HG03575 (cell line): ENCODE measurements around the gene VAT1L.

Experiments used
- ATAC-seq: cut with Tn5 transposase; IDR thresholded peaks from one replicate; pipeline ENCODE4 v1.9.1; 2021; ENCODE audit not compliant: unreplicated experiment, insufficient number of reproducible peaks, low FRiP score; ENCODE audit errors: extremely low read depth

VAT1L gene, protein sequence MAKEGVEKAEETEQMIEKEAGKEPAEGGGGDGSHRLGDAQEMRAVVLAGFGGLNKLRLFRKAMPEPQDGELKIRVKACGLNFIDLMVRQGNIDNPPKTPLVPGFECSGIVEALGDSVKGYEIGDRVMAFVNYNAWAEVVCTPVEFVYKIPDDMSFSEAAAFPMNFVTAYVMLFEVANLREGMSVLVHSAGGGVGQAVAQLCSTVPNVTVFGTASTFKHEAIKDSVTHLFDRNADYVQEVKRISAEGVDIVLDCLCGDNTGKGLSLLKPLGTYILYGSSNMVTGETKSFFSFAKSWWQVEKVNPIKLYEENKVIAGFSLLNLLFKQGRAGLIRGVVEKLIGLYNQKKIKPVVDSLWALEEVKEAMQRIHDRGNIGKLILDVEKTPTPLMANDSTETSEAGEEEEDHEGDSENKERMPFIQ

DNA sequence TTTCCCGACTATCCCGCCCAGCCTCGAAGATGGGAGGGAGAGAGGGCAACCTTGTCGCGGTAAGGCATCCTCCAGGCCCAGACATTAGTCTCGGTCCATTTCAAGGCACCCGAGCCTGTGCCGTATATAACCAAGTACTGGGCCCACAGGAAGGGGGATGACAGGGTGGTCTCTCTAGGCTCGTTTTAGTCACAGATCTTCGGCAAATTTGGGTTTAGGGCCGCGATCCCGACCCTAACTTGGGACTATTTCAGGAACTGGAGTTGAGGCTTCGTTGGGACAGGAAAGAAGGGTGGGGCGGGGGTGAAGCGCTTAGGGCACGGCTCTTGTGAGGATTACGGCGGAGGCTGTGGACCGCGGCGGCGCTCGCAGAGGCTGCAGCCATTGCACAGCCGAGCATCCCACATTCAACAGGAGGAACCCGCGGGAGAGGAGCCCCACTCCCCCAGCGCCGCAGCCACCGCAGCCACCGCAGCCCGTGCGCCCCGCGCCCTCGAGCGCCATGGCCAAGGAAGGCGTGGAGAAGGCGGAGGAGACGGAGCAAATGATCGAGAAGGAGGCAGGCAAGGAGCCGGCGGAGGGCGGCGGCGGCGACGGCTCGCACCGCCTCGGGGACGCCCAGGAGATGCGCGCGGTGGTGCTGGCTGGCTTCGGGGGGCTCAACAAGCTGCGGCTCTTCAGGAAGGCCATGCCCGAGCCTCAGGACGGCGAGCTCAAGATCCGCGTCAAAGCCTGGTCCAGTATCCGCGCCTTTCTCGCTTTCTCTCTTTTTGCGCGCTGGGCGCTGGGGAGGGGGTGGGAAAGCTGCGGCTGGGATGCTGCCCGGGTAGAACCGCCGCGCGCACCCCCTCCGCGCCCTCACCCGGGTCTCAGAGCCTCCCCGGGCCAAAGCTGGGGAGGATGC, at the start of gene VAT1L:
TSS of gene VAT1L (plus strand) at position 384 of the 904 bp plus-strand sequence. CDS start at position 503, 119 bp downstream.
- ATAC-seq, result no peak

DNA sequence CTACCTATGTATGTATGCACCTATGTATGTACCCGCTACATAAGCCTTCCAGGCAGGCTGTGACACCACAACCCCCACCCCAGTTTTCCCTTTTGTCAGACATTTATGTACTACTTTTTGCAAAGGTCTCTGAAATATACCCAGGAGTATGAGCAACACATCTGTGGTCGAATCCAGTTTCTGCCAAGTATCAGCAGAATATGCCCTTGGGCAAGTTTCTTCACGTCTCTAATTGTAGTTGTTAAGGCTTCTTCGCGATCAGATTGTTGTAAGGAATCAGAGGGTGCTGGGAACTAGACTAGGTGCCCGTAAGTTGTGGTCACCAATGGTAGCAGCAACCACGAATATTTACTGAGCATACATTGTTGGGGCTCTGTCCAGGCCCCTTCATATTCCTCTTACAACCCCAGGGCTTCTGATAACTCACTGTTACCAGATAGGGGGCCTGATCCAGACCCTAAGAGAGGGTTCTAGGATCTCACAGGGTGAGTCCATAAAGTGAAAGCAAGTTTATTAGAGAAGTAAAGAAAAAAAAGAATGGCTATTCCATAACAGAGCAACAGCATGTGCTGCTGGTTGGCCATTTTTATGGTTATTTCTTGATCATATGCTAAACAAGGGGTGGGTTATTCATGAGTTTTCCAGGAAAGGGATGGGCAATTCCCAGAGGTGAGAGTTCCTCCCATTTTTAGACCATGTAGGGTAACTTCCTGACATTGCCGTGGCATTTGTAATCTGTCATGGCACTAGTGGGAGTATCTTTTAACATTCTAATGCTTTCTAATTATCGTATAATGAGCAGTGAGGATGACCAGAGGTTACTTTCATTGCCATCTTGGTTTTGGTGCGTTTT, 49.4 kb upstream of the VAT1L start:
- no peak for ATAC-seq

- ATAC-seq, result no peak
These were observed 48.8 kb upstream of the VAT1L start for GRCh38 chr16:77739559-77739892.

- ATAC-seq, result no peak
These were observed 44.2 kb upstream of the VAT1L start for GRCh38 chr16:77744141-77744540.

GRCh38 chr16:77745972-77746371, 42.4 kb upstream of the VAT1L start:
- ATAC-seq, result no peak

DNA sequence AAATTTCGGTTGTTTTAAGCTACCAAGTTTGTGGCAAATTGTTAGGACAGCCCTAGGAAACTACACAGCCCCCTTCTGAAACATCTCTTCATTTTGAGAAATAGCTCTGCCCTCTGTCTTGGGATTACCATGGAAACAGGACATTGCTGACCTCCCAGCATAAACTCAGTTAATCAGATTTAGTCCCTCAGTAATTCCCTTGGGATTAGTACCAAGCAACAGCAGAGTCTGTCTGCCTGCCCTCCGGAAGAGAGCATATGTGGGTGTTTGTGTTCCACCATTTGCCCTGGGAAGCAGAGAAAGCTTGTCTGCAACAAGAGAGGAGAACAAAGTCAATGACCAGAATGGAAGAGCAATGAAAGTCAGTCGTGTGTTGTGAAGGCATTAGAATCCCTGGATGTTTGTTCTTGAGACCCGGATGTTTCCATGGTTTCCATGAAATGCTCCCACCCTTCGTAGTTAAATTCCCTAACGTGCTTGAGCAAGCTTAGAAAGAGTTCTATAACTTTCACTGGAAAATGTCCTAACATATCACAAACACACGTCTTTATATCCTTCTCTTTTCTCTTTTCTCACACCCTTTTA, 39.9 kb upstream of the VAT1L start:
- ATAC-seq, result no peak

- ATAC-seq, result no peak
These were observed 38.9 kb upstream of the VAT1L start for GRCh38 chr16:77749415-77749814.

GRCh38 chr16:77758046-77758445, 30.3 kb upstream of the VAT1L start:
- no peak for ATAC-seq

GRCh38 chr16:77758508-77758907, 29.9 kb upstream of the VAT1L start:
- no peak for ATAC-seq

GRCh38 chr16:77759201-77759600, 29.2 kb upstream of the VAT1L start:
- no peak for ATAC-seq

DNA sequence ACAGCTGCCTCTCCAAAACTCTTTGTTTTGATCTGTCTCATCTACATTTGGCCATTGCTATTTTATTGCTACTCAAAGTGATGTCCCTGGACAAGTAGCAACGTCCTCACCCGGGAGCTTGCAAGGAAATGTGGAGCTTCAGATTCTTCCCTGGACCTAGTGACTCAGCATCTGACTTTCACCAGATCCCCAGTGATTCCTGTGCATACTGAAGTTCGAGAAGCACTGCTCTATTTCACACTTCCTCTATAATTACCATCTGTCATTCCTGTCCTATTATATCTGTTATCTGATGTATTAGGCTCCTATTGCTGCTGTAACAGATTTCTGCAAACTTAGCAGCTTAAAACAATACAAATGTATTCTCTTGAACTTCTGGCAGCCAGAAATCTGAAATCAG, 28.5 kb upstream of the VAT1L start:
- no peak for ATAC-seq

GRCh38 chr16:77760800-77761199, 27.6 kb upstream of the VAT1L start:
- ATAC-seq, result no peak

GRCh38 chr16:77761204-77761603, 27.2 kb upstream of the VAT1L start:
- ATAC-seq, result no peak

DNA sequence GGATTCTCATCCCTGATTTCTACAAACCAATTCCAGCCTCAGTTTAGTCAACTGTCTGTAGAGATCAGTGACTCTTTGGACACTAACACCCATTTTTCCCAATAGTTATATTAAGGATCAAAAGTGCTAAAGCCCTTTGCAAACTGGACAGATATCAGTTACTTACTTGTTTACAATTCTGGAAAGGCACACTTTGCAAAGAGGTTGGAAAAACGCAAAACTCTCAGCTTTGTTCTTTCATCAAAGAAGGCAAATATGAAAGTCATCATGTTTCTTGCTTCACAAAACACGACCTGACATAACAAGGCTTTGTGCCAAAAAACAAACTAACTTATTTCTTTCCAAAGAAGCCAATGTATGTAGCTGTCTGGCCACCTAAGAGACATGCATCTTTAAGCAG, 26.1 kb upstream of the VAT1L start:
- no peak for ATAC-seq

DNA sequence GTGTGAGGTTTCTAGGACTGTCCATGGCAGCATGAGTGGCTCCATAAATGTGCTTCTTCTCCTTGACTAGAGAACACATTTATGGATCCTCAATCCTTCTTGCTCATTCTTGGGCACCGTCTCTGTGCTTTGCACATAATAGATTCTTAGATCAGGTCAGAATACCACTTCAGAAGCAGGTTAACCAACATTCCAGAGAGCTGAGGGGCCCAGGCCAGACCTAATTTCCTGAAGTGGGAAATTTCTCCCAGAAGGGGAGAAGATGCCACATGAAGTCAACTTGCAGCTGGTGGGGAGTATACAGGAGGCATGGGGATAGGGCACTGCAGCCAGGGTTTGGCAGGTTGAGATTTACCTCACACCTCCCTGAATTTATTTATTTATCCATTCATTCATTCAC, 24.4 kb upstream of the VAT1L start:
- ATAC-seq, result no peak

DNA sequence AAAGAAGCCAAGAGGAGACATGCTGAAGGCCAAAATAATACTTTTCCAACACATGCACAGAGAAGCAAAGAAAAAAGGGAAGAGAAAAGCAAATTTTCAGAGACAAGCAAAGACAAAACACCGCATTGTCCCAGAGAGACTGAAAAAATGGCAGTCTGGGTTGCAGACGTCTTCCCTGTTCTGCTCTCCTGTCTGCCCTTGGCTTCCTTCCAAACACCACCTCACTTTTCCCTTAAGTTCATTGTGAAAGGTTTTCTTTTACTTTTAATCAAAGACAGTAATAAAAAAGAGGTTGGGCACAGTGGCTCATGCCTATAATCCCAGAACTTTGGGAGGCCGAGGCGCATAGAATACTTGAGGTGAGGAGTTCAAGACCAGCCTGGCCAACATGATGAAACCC, 21.2 kb upstream of the VAT1L start:
- ATAC-seq, result no peak

- ATAC-seq, result no peak
These were observed 20.5 kb upstream of the VAT1L start for GRCh38 chr16:77767826-77768225.

GRCh38 chr16:77775911-77776909, 12.2 kb upstream of the VAT1L start:
- ATAC-seq, result no peak
